Gastrocnemius medialis (tissue), 4 donors: ENCODE data around the gene NCF4.

Source experiments
- CTCF ChIP-seq, 5 experiments: fragments of 450-650 bp in 3 of 5; fragments of 200-600 bp in 2 of 5; sonication (generic) in 2 of 5; IDR thresholded peaks in 4 of 5; conservative IDR thresholded peaks in 1 of 5; 1 replicate in 4 of 5; 2 replicates in 1 of 5; pipeline ENCODE4 v1.5.1; 2016 to 2019; ENCODE audit warnings: antibody characterized with exemption in 5 of 5, mild to moderate bottlenecking in 3 of 5, moderate library complexity in 3 of 5
- POLR2A ChIP-seq, 2 donors: fragments of 450-650 bp; IDR thresholded peaks; one replicate each; pipeline ENCODE4 v1.6.1; 2017; ENCODE audit warnings: antibody characterized with exemption in 2 of 2, mild to moderate bottlenecking in 2 of 2, moderate library complexity in 2 of 2

GRCh38 chr22:36860821-36861659 lies at the start of gene NCF4:
- no peak for TF ChIP-seq CTCF (IDR thresholded peaks at IDR 0.05 in 4 of 5, conservative IDR thresholded peaks at IDR 0.05 in 1 of 5)
- no peak for TF ChIP-seq POLR2A (IDR thresholded peaks at IDR 0.05)
